WTC11 (cell line): ENCODE data around the gene BRSK1.

Source experiments
- ETV6 ChIP-seq: sonication (generic); formaldehyde crosslinking; IDR thresholded peaks from 2 replicates; pipeline ENCODE4 v1.8.1; 2022; ENCODE audit warnings: mild to moderate bottlenecking, missing genetic modification reagents
- TF ChIP-seq, protein P1 (sequence below): sonication (generic); formaldehyde crosslinking; IDR thresholded peaks from 2 replicates; pipeline ENCODE4 v1.8.1; 2022; ENCODE audit warnings: low read depth, missing genetic modification reagents, borderline replicate concordance
- TF ChIP-seq, protein P2 (sequence below): fragments of 200-600 bp; IDR thresholded peaks from 2 replicates; pipeline ENCODE4 v1.8.0; 2022; ENCODE audit warnings: antibody characterized with exemption

DNA sequence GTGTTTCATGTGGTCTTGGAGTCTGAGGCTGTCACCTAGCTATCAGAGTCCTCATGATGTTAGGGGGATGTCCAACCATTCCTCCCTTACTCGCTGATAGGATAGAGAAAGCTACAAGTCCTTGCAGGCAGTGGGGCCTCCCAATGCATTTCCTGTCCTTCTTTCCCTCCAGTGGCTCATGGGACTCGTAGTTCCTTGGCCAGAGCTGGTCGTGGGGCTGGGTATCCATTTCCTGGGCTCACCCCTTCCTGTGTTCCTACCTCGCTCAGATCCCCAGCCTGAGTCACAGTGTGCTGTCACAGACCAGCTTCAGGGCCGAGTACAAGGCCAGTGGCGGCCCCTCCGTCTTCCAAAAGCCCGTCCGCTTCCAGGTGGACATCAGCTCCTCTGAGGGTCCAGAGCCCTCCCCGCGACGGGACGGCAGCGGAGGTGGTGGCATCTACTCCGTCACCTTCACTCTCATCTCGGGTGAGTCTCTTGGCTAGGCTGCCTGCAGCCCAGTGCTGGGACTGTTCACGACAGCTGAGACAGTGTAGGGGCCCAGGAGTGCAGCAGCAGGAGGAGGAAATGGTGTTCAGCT, 22.3 kb downstream of the BRSK1 start:
- TF ChIP-seq ETV6 (CRISPR knock-in tag): no peak
- TF ChIP-seq, protein P1, sequence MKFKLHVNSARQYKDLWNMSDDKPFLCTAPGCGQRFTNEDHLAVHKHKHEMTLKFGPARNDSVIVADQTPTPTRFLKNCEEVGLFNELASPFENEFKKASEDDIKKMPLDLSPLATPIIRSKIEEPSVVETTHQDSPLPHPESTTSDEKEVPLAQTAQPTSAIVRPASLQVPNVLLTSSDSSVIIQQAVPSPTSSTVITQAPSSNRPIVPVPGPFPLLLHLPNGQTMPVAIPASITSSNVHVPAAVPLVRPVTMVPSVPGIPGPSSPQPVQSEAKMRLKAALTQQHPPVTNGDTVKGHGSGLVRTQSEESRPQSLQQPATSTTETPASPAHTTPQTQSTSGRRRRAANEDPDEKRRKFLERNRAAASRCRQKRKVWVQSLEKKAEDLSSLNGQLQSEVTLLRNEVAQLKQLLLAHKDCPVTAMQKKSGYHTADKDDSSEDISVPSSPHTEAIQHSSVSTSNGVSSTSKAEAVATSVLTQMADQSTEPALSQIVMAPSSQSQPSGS (CRISPR knock-in tag): no peak
- TF ChIP-seq, protein P2, sequence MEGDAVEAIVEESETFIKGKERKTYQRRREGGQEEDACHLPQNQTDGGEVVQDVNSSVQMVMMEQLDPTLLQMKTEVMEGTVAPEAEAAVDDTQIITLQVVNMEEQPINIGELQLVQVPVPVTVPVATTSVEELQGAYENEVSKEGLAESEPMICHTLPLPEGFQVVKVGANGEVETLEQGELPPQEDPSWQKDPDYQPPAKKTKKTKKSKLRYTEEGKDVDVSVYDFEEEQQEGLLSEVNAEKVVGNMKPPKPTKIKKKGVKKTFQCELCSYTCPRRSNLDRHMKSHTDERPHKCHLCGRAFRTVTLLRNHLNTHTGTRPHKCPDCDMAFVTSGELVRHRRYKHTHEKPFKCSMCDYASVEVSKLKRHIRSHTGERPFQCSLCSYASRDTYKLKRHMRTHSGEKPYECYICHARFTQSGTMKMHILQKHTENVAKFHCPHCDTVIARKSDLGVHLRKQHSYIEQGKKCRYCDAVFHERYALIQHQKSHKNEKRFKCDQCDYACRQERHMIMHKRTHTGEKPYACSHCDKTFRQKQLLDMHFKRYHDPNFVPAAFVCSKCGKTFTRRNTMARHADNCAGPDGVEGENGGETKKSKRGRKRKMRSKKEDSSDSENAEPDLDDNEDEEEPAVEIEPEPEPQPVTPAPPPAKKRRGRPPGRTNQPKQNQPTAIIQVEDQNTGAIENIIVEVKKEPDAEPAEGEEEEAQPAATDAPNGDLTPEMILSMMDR: no peak
